K562 (cell line): ENCODE data around the gene WDR20. TPM values are rescaled to one million over a fixed set of nuclear protein-coding genes. Genes with fewer than 3 reads are reported as not detected.

Experiments used
- ATAC-seq: fragments of 200-7000 bp; cut with Tn5 transposase; 3 replicates; pipeline ENCODE4 v1.9.1; 2020; ENCODE audit warnings: moderate library complexity
- BruUV-seq: library from RNA; stranded (reverse); fragments of 400-500 nt; replicated peaks from 2 replicates; lab custom pipeline; 2021; lab: Mats Ljungman, UMichigan
- CTCF ChIA-PET: fragments of 300-600 bp; formaldehyde crosslinking; extraction: SDS; loops from one replicate; lab custom pipeline; 2021; ENCODE audit warnings: low intra/inter-chr PET ratio; lab: Yijun Ruan, JAX
- POLR2A ChIA-PET: fragments of 300-600, 350-650 bp; sonication (Branson Sonifier 250); formaldehyde crosslinking; extraction: SDS; loops from one replicate; lab custom pipeline; 2021; ENCODE audit warnings: antibody characterized with exemption, inconsistent platforms; lab: Yijun Ruan, JAX
- DNase-seq, 4 experiments: peaks; one replicate each; pipeline versions ENCODE4 v3.0.0 to v3.0.0-alpha.2; 2011 to 2018; ENCODE audit warnings: low spot score in 3 of 4, mixed read lengths in 3 of 4; ENCODE audit errors: extremely low read depth in 1 of 4
- FAIRE-seq: peaks from 2 replicates; lab custom pipeline; 2011; peaks lifted over from hg19 to GRCh38; lab: Jason Lieb, UNC
- H2AFZ ChIP-seq: 2 replicates; pipeline ENCODE4 v1.6.0; 2011; ENCODE audit warnings: low read depth, low read length, control low read depth, inconsistent platforms
- H3K27ac ChIP-seq: fragments of 200-600 bp; 3 replicates; pipeline ENCODE4 v1.8.0; 2011; ENCODE audit warnings: low read depth, mild to moderate bottlenecking, control low read depth, inconsistent platforms, low read length, moderate library complexity, mixed read lengths; ENCODE audit errors: extremely low read depth
- H3K27me3 ChIP-seq, 2 experiments: fragments of 300-600 bp in 1 of 2; 2 replicates in 1 of 2; 3 replicates in 1 of 2; pipeline versions ENCODE4 v1.6.0 to v1.8.0; 2011; ENCODE audit warnings: inconsistent platforms in 2 of 2, low read length in 2 of 2, mild to moderate bottlenecking in 1 of 2, mixed read lengths in 1 of 2, moderate library complexity in 1 of 2; ENCODE audit not compliant: control insufficient read depth in 2 of 2, insufficient read depth in 2 of 2
- H3K36me3 ChIP-seq: fragments of 300-600 bp; 3 replicates; pipeline ENCODE4 v1.8.0; 2011; ENCODE audit warnings: mild to moderate bottlenecking, low read length, inconsistent platforms; ENCODE audit not compliant: control insufficient read depth, insufficient read depth
- H3K4me1 ChIP-seq, 2 experiments: fragments of 200-600 bp in 1 of 2; replicated peaks in 1 of 2; 2 replicates in 1 of 2; 3 replicates in 1 of 2; pipeline versions ENCODE4 v1.5.1 to v1.8.0; 2011; ENCODE audit warnings: inconsistent platforms in 2 of 2, low read length in 2 of 2, mild to moderate bottlenecking in 1 of 2, mixed read lengths in 1 of 2, moderate library complexity in 1 of 2; ENCODE audit not compliant: control insufficient read depth in 2 of 2, insufficient read depth in 2 of 2
- H3K4me2 ChIP-seq: 2 replicates; pipeline ENCODE4 v1.6.1; 2011; ENCODE audit warnings: low read length, control low read depth, inconsistent platforms, mixed read lengths; ENCODE audit not compliant: insufficient read depth
- H3K4me3 ChIP-seq: fragments of 200-600 bp; sonication (generic), shearing (Covaris generic); 2 replicates; pipeline ENCODE4 v1.5.1; 2016; ENCODE audit warnings: control low read depth, inconsistent platforms
- H3K79me2 ChIP-seq: fragments of 200-600 bp; 3 replicates; pipeline ENCODE4 v1.8.0; 2011; ENCODE audit warnings: low read length, inconsistent platforms; ENCODE audit not compliant: control insufficient read depth, insufficient read depth
- H3K9ac ChIP-seq, 2 experiments: 2 replicates each; pipeline versions ENCODE4 v1.6.0 to v1.6.1; 2011; ENCODE audit warnings: low read depth in 2 of 2, low read length in 2 of 2, control low read depth in 1 of 2, inconsistent platforms in 1 of 2, mild to moderate bottlenecking in 1 of 2, mixed read lengths in 1 of 2; ENCODE audit not compliant: insufficient read depth in 1 of 2
- H3K9me1 ChIP-seq: one replicate; pipeline ENCODE4 v1.6.0; 2011; ENCODE audit warnings: inconsistent platforms, mild to moderate bottlenecking, low read length, moderate library complexity; ENCODE audit not compliant: control insufficient read depth, insufficient read depth
- H3K9me3 ChIP-seq: replicated peaks from 2 replicates; pipeline ENCODE4 v1.5.1; 2011; ENCODE audit warnings: low read depth, low read length, inconsistent platforms; ENCODE audit not compliant: control insufficient read depth, insufficient read depth
- H4K20me1 ChIP-seq: replicated peaks from 2 replicates; pipeline ENCODE4 v1.6.1; 2011; ENCODE audit warnings: low read length, inconsistent platforms, mixed read lengths; ENCODE audit not compliant: control insufficient read depth, insufficient read depth
- BRD4 ChIP-seq: fragments of 200-600 bp; sonication (generic); IDR thresholded peaks from 2 replicates; pipeline ENCODE4 v1.6.1; 2017; ENCODE audit warnings: inconsistent platforms
- CBFA2T3 ChIP-seq: fragments of 450-650 bp; IDR thresholded peaks from 2 replicates; pipeline ENCODE4 v1.6.1; 2017
- CREM ChIP-seq: IDR thresholded peaks from 2 replicates; pipeline ENCODE4 v1.6.1; 2014; ENCODE audit warnings: antibody characterized with exemption, low read depth
- HDAC3 ChIP-seq: fragments of 450-650 bp; IDR thresholded peaks from 2 replicates; pipeline ENCODE4 v1.6.1; 2018; ENCODE audit warnings: borderline replicate concordance, mild to moderate bottlenecking, moderate library complexity; ENCODE audit not compliant: partially characterized antibody
- MLLT1 ChIP-seq, 2 experiments: fragments of 450-650 bp; IDR thresholded peaks; 2 replicates each; pipeline ENCODE4 v1.6.1; 2016
- PCBP2 ChIP-seq: fragments of 200-400 bp; formaldehyde crosslinking; IDR thresholded peaks from 2 replicates; pipeline ENCODE4 v1.6.1; 2018; ENCODE audit warnings: low read length, low read depth, mild to moderate bottlenecking, moderate library complexity; ENCODE audit not compliant: poor library complexity, severe bottlenecking
- SMARCE1 ChIP-seq: fragments of 450-650 bp; IDR thresholded peaks from 2 replicates; pipeline ENCODE4 v1.7.1; 2016; ENCODE audit warnings: mild to moderate bottlenecking
- ZFP1 ChIP-seq: fragments of 450-650 bp; formaldehyde crosslinking; IDR thresholded peaks from 2 replicates; pipeline ENCODE4 v1.4.0; 2020; ENCODE audit warnings: mild to moderate bottlenecking, mixed read lengths
- ZNF699 ChIP-seq: fragments of 250-450 bp; sonication (Bioruptor Pico); IDR thresholded peaks from 2 replicates; pipeline ENCODE4 v1.8.0; 2021; ENCODE audit warnings: mild to moderate bottlenecking, moderate library complexity; ENCODE audit not compliant: insufficient replicate concordance
- ZNF830 ChIP-seq: fragments of 250-450 bp; sonication (Bioruptor Pico); IDR thresholded peaks from 2 replicates; pipeline ENCODE4 v1.5.0; 2021; ENCODE audit warnings: mild to moderate bottlenecking
- WGBS: fragments of 100-300 bp; shearing (Covaris generic); methylation state at CpG from one replicate; pipeline ENCODE4 v1.1.6; 2016; ENCODE audit warnings: low coverage, mixed read lengths; ENCODE audit not compliant: insufficient coverage; ENCODE audit errors: missing lambda C conversion rate; 5-methylcytosine and 5-hydroxymethylcytosine counted together
- in situ Hi-C: fragments of 300-500 bp; cut with MboI; formaldehyde crosslinking; loops from 4 replicates; pipeline ENCODE4 v1.15.0; 2018; ENCODE audit warnings: inconsistent platforms, mixed read lengths
- intact Hi-C: fragments of 100-400 bp; cut with micrococcal nuclease; formaldehyde crosslinking; loops from 2 replicates; pipeline ENCODE4 v1.14.2; 2022
- polyA plus RNA-seq, 8 experiments: library from polyadenylated mRNA; depleted of rRNA in 4 of 8; stranded (reverse) in 5 of 8; unstranded in 3 of 8; fragments of >200 nt; fragmentation: Nextera tagmentation in 2 of 8; fragmentation: Illumina TruSeq in 1 of 8; extraction: Ambion mirVana in 2 of 8; extraction: Trizol in 1 of 8; gene quantifications; 2 replicates each; pipeline versions ENCODE4 v1.2.1 to v1.2.3, GENCODE V29; 2011 to 2014; ENCODE audit warnings: inconsistent platforms in 1 of 8, missing spikeins in 1 of 8
- total RNA-seq, 7 experiments: library from RNA; depleted of rRNA in 6 of 7; stranded (reverse); fragments of >200 nt in 6 of 7; fragmentation: Illumina TruSeq in 2 of 7; extraction: Trizol in 2 of 7; gene quantifications; 2 replicates each; pipeline versions ENCODE4 v1.2.1 to v1.2.3, GENCODE V29; 2011 to 2021; ENCODE audit warnings: low replicate concordance in 1 of 7
- TF ChIP-seq, protein P1 (sequence below): sonication (generic); formaldehyde crosslinking; IDR thresholded peaks from 2 replicates; pipeline ENCODE4 v1.9.0; 2022; ENCODE audit warnings: mild to moderate bottlenecking, missing genetic modification reagents
- TF ChIP-seq, protein P2 (sequence below), 3 experiments: fragments of 200-800 bp in 1 of 3; fragments of 250-450 bp in 1 of 3; fragments of 450-650 bp in 1 of 3; sonication (Bioruptor Pico) in 1 of 3; sonication (Bioruptor generic) in 1 of 3; formaldehyde crosslinking in 1 of 3; IDR thresholded peaks; 2 replicates each; pipeline versions ENCODE4 v1.6.1 to v1.8.0; 2016 to 2022; ENCODE audit warnings: mild to moderate bottlenecking in 2 of 3, missing genetic modification characterization in 2 of 3, missing compliant biosample characterization in 1 of 3, moderate library complexity in 1 of 3

Gene WDR20
- total and polyA plus RNA-seq, 9 of the 15 experiments (the other 6 are each of a cell fraction or from before 2014, with no cell fraction given): 7.0 to 15.3 (median 11.8) TPM

DNA sequence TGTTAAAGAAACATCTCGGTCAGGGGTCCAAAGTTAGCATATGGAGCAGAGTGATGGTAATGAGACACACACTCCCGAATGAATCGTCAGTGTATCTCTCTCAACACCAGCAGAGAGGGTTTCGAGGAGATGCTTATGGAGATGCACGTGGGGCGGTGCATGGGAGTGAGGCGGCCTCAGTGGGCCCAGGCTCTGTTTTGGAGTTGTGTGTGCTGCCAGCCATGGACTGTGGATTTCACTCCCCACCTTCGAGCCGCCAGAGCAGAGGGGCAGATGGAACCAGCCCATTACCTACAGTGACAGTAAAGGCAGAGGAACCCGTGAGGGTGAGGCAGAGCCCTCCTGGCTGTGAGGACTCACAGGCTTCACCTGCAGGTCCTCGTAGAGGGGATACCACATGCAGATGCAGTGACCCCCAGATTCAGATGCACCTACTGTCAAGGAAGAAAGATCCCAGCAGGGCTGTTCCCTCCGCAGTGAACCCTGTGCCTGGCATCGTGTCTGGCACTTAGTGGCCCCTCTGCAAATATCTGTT is 68.2 kb downstream of the WDR20 start:
- H3K4me1 ChIP-seq: peaks cover 0 to 4% of the 10 kb centered on the region in 2 experiments; a peak in 2 of 5 replicates
- no peak for DNase-seq
- BruUV-seq: no TSS peak

More for the DNA sequence above, 68.2 kb downstream of the WDR20 start:
- Histone ChIP-seq H4K20me1 (0 out of 2 replicates have a peak, but pooled peaks cover 6% of the 10 kb centered on the region), H3K9me3 (no peaks in the 10 kb centered on the region), H3K27me3 (no peaks in the 10 kb centered on the region), H3K36me3 (peaks cover 44% of the 10 kb centered on the region)
- intact Hi-C loops: no loop called here
- WGBS: 92% methylated on average over 9 of the region's 13 CpGs
- POLR2A ChIA-PET: no interaction called here
- FAIRE-seq: no peak
- TF ChIP-seq, protein P1, sequence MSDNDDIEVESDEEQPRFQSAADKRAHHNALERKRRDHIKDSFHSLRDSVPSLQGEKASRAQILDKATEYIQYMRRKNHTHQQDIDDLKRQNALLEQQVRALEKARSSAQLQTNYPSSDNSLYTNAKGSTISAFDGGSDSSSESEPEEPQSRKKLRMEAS (CRISPR knock-in tag): no peak
- no peak for TF ChIP-seq ZFP1 (CRISPR knock-in tag)
- TF ChIP-seq CREM: no peak
- TF ChIP-seq ZNF830 (CRISPR knock-in tag): no peak
- TF ChIP-seq BRD4: no peak
- TF ChIP-seq MLLT1 (IDR thresholded peaks at IDR 0.05): no peak
- no peak for TF ChIP-seq CBFA2T3
- TF ChIP-seq, protein P2, sequence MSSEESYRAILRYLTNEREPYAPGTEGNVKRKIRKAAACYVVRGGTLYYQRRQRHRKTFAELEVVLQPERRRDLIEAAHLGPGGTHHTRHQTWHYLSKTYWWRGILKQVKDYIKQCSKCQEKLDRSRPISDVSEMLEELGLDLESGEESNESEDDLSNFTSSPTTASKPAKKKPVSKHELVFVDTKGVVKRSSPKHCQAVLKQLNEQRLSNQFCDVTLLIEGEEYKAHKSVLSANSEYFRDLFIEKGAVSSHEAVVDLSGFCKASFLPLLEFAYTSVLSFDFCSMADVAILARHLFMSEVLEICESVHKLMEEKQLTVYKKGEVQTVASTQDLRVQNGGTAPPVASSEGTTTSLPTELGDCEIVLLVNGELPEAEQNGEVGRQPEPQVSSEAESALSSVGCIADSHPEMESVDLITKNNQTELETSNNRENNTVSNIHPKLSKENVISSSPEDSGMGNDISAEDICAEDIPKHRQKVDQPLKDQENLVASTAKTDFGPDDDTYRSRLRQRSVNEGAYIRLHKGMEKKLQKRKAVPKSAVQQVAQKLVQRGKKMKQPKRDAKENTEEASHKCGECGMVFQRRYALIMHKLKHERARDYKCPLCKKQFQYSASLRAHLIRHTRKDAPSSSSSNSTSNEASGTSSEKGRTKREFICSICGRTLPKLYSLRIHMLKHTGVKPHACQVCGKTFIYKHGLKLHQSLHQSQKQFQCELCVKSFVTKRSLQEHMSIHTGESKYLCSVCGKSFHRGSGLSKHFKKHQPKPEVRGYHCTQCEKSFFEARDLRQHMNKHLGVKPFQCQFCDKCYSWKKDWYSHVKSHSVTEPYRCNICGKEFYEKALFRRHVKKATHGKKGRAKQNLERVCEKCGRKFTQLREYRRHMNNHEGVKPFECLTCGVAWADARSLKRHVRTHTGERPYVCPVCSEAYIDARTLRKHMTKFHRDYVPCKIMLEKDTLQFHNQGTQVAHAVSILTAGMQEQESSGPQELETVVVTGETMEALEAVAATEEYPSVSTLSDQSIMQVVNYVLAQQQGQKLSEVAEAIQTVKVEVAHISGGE (CRISPR knock-in tag; IDR thresholded peaks at IDR 0.05): no peak
- TF ChIP-seq HDAC3: no peak
- no peak for TF ChIP-seq ZNF699 (CRISPR knock-in tag)
- no peak for TF ChIP-seq SMARCE1
- no peak for TF ChIP-seq PCBP2
- TF ChIP-seq, all 486 proteins: peak for 0
- in situ Hi-C loops: no loop called here
- H3K79me2 ChIP-seq: peaks cover 4% of the 10 kb centered on the region; the same call in 1 of the 3 replicates
- H3K4me2 ChIP-seq: no peak overlapping the region
- no peak for ATAC-seq
- H2AFZ ChIP-seq: no peak overlapping the region
- no peak overlapping the region for H3K4me3 ChIP-seq
- H3K27ac ChIP-seq: no peak overlapping the region
- H3K9ac ChIP-seq: 0 out of 4 replicates have a peak overlapping the region, but pooled peaks of 1 of the 2 experiments have one; percentile 12
- H3K9me1 ChIP-seq: no peaks in the 10 kb centered on the region
- CTCF ChIA-PET: no interaction called here
